ENCODE results near the gene CLSTN2. TPM values are rescaled to one million over a fixed set of nuclear protein-coding genes. Genes with fewer than 3 reads are reported as not detected.

The CLSTN2 gene
- total RNA-seq, 1 experiment from 2014 or later = 0.68 TPM

GRCh38 chr3:139975594-139976365, 40.8 kb downstream of the CLSTN2 start:
- no peaks in the 10 kb centered on the region for H3K4me1 Mint-ChIP-seq
- no peak overlapping the region for H3K27ac ChIP-seq (ENCODE audit: insufficient read length, low read depth, low read length)
- no peak overlapping the region for H2BK5ac ChIP-seq (ENCODE audit: insufficient read length, low read length)

More at GRCh38 chr3:139975594-139976365, 40.8 kb downstream of the CLSTN2 start:
- no peak overlapping the region for H3K18ac ChIP-seq (ENCODE audit: insufficient read length, low read depth, low read length)
- no peaks in the 10 kb centered on the region for H3K27me3 ChIP-seq (ENCODE audit: insufficient read depth, low read length)
- Mint-ChIP-seq H3K36me3 (ENCODE audit: insufficient read depth in 1 of 3, low read depth in 3 of 3) (no peaks in the 10 kb centered on the region), H3K9me3 (no peaks in the 10 kb centered on the region), H3K27ac (no peak overlapping the region), H3K27me3 (ENCODE audit: low read depth) (peaks cover 3% of the 10 kb centered on the region), H3K4me3 (no peak overlapping the region)
- no peak overlapping the region for H3K9ac ChIP-seq (ENCODE audit: extremely low read depth, insufficient read length, low read length)
- no peak overlapping the region for H2BK120ac ChIP-seq (ENCODE audit: low read depth, low read length, poor library complexity, severe bottlenecking)
- H4K8ac ChIP-seq (replicated peaks; ENCODE audit: insufficient read length, low read depth, low read length) = no peak overlapping the region
- H2BK12ac ChIP-seq (ENCODE audit: insufficient read length, low read depth, low read length) = no peak overlapping the region
- no peak overlapping the region for H3K23ac ChIP-seq (ENCODE audit: insufficient read length, low read depth, low read length)
- H2AFZ ChIP-seq (ENCODE audit: low read length) = no peak overlapping the region
- H3K9me3 ChIP-seq (ENCODE audit: control insufficient read depth, low read depth, low read length) = no peaks in the 10 kb centered on the region
- no peaks in the 10 kb centered on the region for H4K20me1 ChIP-seq (ENCODE audit: control insufficient read depth, insufficient read depth, insufficient read length)
- no peak overlapping the region for H2BK15ac ChIP-seq (ENCODE audit: low read depth, low read length)
- no peak overlapping the region for H2BK20ac ChIP-seq (ENCODE audit: low read depth, low read length, poor library complexity, severe bottlenecking)
- no peak overlapping the region for H2AK5ac ChIP-seq (ENCODE audit: insufficient read length, low read length)
- no peak overlapping the region for H4K91ac ChIP-seq (ENCODE audit: insufficient read length, low read depth, low read length)
- H3K79me2 ChIP-seq (ENCODE audit: insufficient read depth, low read length) = no peaks in the 10 kb centered on the region
- no peak overlapping the region for H3T11ph ChIP-seq (ENCODE audit: low read length)
- H3K4me1 ChIP-seq (ENCODE audit: insufficient read depth, low read length) = no peaks in the 10 kb centered on the region
- no peak for DNase-seq
- TF ChIP-seq CTCF (conservative IDR thresholded peaks at IDR 0.05) = no peak
- no peak overlapping the region for H3K4me2 ChIP-seq (ENCODE audit: insufficient read depth, insufficient read length, low read length)
- H3K4ac ChIP-seq (ENCODE audit: low read depth, low read length) = no peak overlapping the region
- no peaks in the 10 kb centered on the region for H3K23me2 ChIP-seq (ENCODE audit: insufficient read length, low read depth, low read length, poor library complexity, severe bottlenecking)
- H3K56ac ChIP-seq (ENCODE audit: insufficient read length, low read depth, low read length) = no peak overlapping the region
- WGBS (ENCODE audit: extremely low coverage, insufficient read length, low lambda C conversion rate) = no CpG with 5 or more reads among the region's 5 CpGs
- no peak overlapping the region for H4K5ac ChIP-seq (ENCODE audit: insufficient read length, low read depth, low read length)
- no peak overlapping the region for H3K14ac ChIP-seq (ENCODE audit: insufficient read depth, low read length)
- no peaks in the 10 kb centered on the region for H3K79me1 ChIP-seq (ENCODE audit: insufficient read depth, low read depth, low read length, poor library complexity, severe bottlenecking)

All from H9 (cell line).